Measurements from ENCODE around the gene PSMG3.
"Not testable (repeated sequence)": the region's sequence is repeated elsewhere in the genome, so short reads cannot be mapped to it uniquely, and the experiment has no call there.

The PSMG3 gene

DNA sequence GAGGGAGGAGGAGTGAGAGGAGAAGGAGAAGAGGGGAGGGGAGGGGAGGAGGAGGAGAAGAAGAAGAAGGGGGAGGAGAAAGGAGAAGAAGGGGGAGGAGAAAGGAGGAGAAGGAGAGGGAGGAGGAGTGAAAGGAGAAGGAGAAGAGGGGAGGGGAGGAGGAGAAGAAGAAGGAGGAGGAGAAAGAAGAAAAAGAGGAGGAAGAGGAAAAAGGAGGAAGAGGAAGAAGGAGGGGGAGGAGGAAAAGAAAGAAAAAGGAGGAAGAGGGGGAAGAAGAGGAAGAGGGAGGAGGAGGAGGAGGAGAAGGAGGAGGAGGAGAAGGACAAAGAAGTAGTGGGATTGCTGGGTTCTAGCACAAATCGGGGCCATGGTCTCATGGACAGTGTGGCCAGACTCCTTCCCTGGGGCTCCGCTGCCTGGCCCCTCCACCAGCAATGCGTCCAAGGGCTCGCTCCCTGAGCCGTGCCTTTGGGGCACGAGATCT is 43.5 kb downstream of the PSMG3 start:
- TF ChIP-seq, protein P1, sequence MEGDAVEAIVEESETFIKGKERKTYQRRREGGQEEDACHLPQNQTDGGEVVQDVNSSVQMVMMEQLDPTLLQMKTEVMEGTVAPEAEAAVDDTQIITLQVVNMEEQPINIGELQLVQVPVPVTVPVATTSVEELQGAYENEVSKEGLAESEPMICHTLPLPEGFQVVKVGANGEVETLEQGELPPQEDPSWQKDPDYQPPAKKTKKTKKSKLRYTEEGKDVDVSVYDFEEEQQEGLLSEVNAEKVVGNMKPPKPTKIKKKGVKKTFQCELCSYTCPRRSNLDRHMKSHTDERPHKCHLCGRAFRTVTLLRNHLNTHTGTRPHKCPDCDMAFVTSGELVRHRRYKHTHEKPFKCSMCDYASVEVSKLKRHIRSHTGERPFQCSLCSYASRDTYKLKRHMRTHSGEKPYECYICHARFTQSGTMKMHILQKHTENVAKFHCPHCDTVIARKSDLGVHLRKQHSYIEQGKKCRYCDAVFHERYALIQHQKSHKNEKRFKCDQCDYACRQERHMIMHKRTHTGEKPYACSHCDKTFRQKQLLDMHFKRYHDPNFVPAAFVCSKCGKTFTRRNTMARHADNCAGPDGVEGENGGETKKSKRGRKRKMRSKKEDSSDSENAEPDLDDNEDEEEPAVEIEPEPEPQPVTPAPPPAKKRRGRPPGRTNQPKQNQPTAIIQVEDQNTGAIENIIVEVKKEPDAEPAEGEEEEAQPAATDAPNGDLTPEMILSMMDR (conservative IDR thresholded peaks at IDR 0.05; ENCODE audit: control insufficient read depth, insufficient read depth, low read depth, low read length) = no peak
- peak; percentile 68 for DNase-seq (ENCODE audit: low read depth)
- H3K4me3 ChIP-seq (ENCODE audit: control insufficient read depth, low read depth, low read length) = peak overlapping the region; percentile 27

DNA sequence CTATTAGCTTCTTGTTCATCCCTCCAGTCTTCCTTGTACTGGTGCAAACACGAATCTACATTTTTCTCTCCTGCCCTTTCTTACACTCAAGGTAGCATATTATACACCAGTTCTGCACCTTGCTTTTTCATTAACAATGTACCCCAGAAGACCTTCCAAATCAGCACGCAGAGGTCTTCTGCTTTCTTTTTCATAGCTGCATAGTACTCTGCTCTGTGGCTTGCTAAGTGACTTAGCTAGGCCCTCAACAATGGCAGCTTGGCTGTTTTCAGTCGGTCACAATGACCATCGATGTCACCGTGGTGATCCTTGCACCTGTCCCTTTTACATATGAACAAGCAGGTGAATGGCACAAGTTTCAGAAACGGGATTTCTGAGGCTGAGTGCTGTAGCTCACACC is 44.4 kb downstream of the PSMG3 start:
- no peak for DNase-seq (ENCODE audit: low read depth)
- TF ChIP-seq, protein P1 (conservative IDR thresholded peaks at IDR 0.05; ENCODE audit: control insufficient read depth, insufficient read depth, low read depth, low read length) = no peak
- no peak overlapping the region for H3K4me3 ChIP-seq (ENCODE audit: control insufficient read depth, low read depth, low read length)

DNA sequence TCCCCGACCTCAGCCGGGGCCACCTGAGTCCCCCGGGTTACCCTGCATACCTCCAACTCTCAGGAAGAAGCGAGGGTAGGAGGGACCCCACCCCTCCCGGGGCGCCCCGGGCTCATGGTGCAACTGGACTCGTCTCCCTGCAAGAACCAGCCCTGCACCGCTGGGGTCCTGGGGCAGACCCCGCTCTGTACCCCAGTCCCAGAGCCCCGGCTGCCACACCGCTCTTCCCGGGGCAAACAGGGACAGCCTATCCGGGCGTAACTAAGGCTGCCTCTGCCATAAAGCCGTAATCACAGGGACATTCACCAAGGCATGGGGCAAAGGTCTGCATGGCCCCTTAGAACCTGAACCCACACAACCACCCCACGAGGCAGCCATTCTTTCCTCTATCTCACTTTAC is 46.0 kb downstream of the PSMG3 start:
- H3K4me3 ChIP-seq (ENCODE audit: control insufficient read depth, low read depth, low read length) = no peak overlapping the region
- DNase-seq (ENCODE audit: low read depth) = no peak
- TF ChIP-seq, protein P1 (conservative IDR thresholded peaks at IDR 0.05; ENCODE audit: control insufficient read depth, insufficient read depth, low read depth, low read length) = no peak

DNA sequence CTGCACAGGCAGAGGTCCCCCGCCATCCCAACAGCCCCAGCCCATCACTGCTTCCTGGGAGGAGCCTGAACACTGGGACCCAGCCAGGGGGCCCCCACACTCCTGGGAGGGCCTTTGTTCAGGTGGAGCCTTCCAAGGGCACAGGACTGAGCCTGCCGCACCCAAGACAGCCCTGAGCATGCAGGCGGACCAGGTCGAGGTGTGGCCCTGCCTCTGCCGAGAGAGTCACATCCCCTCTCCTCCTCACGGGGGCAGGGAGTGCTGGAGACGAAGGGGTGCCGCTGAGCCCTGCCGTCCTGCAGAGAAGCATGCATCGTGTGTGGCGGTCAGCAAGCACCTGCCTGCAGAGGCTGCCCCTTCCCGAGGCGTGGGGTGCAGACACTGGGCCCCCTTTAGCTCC is 46.6 kb downstream of the PSMG3 start:
- H3K4me3 ChIP-seq (ENCODE audit: control insufficient read depth, low read depth, low read length) = no peak overlapping the region
- TF ChIP-seq, protein P1 (conservative IDR thresholded peaks at IDR 0.05; ENCODE audit: control insufficient read depth, insufficient read depth, low read depth, low read length) = no peak
- no peak for DNase-seq (ENCODE audit: low read depth)

- TF ChIP-seq, protein P1 (conservative IDR thresholded peaks at IDR 0.05; ENCODE audit: control insufficient read depth, insufficient read depth, low read depth, low read length) = no peak
- DNase-seq (ENCODE audit: low read depth) = no peak
- H3K4me3 ChIP-seq (ENCODE audit: control insufficient read depth, low read depth, low read length) = no peak overlapping the region
Observed at GRCh38 chr7:1521456-1521855, 48.4 kb downstream of the PSMG3 start.

DNA sequence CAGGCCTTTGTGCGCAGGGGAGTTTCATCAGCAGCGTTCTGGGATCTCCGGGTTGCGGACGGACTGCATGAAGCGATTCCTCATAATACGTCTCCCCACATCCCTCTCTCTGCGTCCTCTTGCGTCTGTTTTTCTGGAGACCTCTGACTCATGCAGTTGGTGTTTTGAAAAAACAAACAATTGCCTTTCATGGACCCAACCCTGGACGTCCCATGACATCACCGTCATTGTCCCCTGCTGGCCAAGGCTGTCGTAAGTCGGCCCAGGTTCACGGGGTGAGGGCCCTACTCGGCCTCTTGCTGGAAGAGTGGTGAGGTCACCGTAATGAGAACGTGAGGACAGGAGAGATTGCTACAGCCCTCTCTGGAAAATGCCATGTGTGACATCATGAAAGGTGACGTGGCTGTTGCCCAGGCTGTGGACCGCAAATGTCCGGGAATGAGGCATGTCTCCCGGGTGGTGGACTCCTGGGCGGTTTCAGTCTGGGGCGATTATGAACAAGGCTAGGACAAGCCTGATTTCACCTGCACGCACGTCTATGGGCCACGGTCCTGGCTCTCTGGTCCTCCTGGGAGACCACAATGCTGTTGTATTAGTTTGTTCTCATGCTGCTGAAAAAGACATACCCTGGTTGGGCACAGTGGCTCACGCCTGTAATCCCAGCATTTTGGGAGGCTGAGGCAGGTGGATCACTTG is 49.1 kb downstream of the PSMG3 start:
- TF ChIP-seq, protein P1 (conservative IDR thresholded peaks at IDR 0.05; ENCODE audit: control insufficient read depth, insufficient read depth, low read depth, low read length) = no peak
- peak; percentile 65 for DNase-seq (ENCODE audit: low read depth)
- no peak overlapping the region for H3K4me3 ChIP-seq (ENCODE audit: control insufficient read depth, low read depth, low read length)

GRCh38 chr7:1519322-1519922 is 50.4 kb downstream of the PSMG3 start:
- not testable (repeated sequence) for H3K4me3 ChIP-seq (ENCODE audit: control insufficient read depth, low read depth, low read length); DNase-seq (ENCODE audit: low read depth)

All from fibroblast of mammary gland (primary cell).